Uterus (tissue), 4 donors: ENCODE measurements around the gene SSBP3. TPM values are rescaled to one million over a fixed set of nuclear protein-coding genes. Genes with fewer than 3 reads are reported as not detected.

Source experiments
- DNase-seq, 2 donors: peaks; one replicate each; pipeline ENCODE4 v3.0.0-alpha.2; 2019 to 2020
- H3K27ac ChIP-seq, 2 donors: fragments of 200-600 bp; sonication (generic); 1 replicate in 1 of 2; 2 replicates in 1 of 2; pipeline ENCODE4 v1.5.1; 2016 to 2018
- H3K27me3 ChIP-seq, 2 donors: fragments of 200-600 bp; sonication (generic); one replicate each; pipeline ENCODE4 v1.5.1; 2018 to 2019; ENCODE audit warnings: control low read depth in 1 of 2
- H3K36me3 ChIP-seq, 2 donors: fragments of 200-600 bp; sonication (generic); one replicate each; pipeline ENCODE4 v1.5.1; 2019; ENCODE audit warnings: control low read depth in 1 of 2
- H3K4me1 ChIP-seq, 2 donors: fragments of 200-600 bp; sonication (generic); one replicate each; pipeline ENCODE4 v1.5.1; 2018 to 2019; ENCODE audit warnings: control low read depth in 1 of 2
- H3K4me3 ChIP-seq, 2 donors: fragments of 200-600 bp; sonication (generic); 1 replicate in 1 of 2; 2 replicates in 1 of 2; pipeline ENCODE4 v1.5.1; 2018 to 2019; ENCODE audit warnings: mild to moderate bottlenecking in 1 of 2
- H3K9me3 ChIP-seq, 2 donors: fragments of 200-600 bp; sonication (generic); one replicate each; pipeline ENCODE4 v1.5.1; 2019; ENCODE audit warnings: control low read depth in 1 of 2
- CTCF ChIP-seq, 4 experiments: fragments of 200-600 bp in 2 of 4; fragments of 450-650 bp in 2 of 4; sonication (generic) in 2 of 4; IDR thresholded peaks; one replicate each; pipeline ENCODE4 v1.5.1; 2016 to 2019; ENCODE audit warnings: antibody characterized with exemption in 4 of 4, mild to moderate bottlenecking in 2 of 4, moderate library complexity in 1 of 4
- POLR2A ChIP-seq, 2 donors: fragments of 450-650 bp; IDR thresholded peaks; one replicate each; pipeline ENCODE4 v1.6.1; 2016; ENCODE audit warnings: antibody characterized with exemption in 2 of 2, mild to moderate bottlenecking in 1 of 2, moderate library complexity in 1 of 2
- intact Hi-C: fragments of 100-400 bp; cut with DNase I; formaldehyde crosslinking; loops from one replicate; pipeline ENCODE4 v1.15.1; 2023; ENCODE audit warnings: low total_unique reads
- total RNA-seq, 4 donors: library from RNA; depleted of rRNA in 3 of 4; stranded (reverse); fragments of >200 nt in 3 of 4; gene quantifications; one replicate each; pipeline versions ENCODE4 v1.1.0 to v1.2.4, GENCODE V29; 2014 to 2023
- donor health status: DM: yes; HTN: yes; CAD: no.

The SSBP3 gene
- total RNA-seq, 4 donors from 2014 or later, result 19.7 to 125 (median 31.4) TPM

GRCh38 chr1:54302951-54303843 is 103.0 kb downstream of the SSBP3 start:
- intact Hi-C loops, result no loop called here
- Histone ChIP-seq H3K27ac (no peak overlapping the region), H3K4me1 (peaks cover 0 to 10% of the 10 kb centered on the region in 2 donors), H3K27me3 (no peaks in the 10 kb centered on the region), H3K36me3 (no peaks in the 10 kb centered on the region), H3K4me3 (no peak overlapping the region), H3K9me3 (no peaks in the 10 kb centered on the region)
- DNase-seq, result no peak
- TF ChIP-seq CTCF (IDR thresholded peaks at IDR 0.05) (no peak), POLR2A (IDR thresholded peaks at IDR 0.05) (no peak)

GRCh38 chr1:54302549-54302948 is 103.6 kb downstream of the SSBP3 start:
- Histone ChIP-seq H3K4me1 (peaks cover 0 to 12% of the 10 kb centered on the region in 2 donors), H3K9me3 (no peaks in the 10 kb centered on the region), H3K36me3 (no peaks in the 10 kb centered on the region), H3K27ac (no peak overlapping the region), H3K27me3 (no peaks in the 10 kb centered on the region), H3K4me3 (no peak overlapping the region)
- no peak for TF ChIP-seq POLR2A (IDR thresholded peaks at IDR 0.05)
- no peak for TF ChIP-seq CTCF (IDR thresholded peaks at IDR 0.05)
- no peak for DNase-seq
- intact Hi-C loops, result no loop called here

GRCh38 chr1:54301497-54301896 is 104.7 kb downstream of the SSBP3 start:
- H3K9me3 ChIP-seq, result no peaks in the 10 kb centered on the region
- H3K27ac ChIP-seq, result peak overlapping the region; percentile 7 to 25
- H3K4me3 ChIP-seq, result no peak overlapping the region
- no peaks in the 10 kb centered on the region for H3K27me3 ChIP-seq
- intact Hi-C loops, result no loop called here
- TF ChIP-seq CTCF (IDR thresholded peaks at IDR 0.05) (no peak), POLR2A (IDR thresholded peaks at IDR 0.05) (no peak)
- H3K36me3 ChIP-seq, result no peaks in the 10 kb centered on the region
- no peak for DNase-seq
- H3K4me1 ChIP-seq, result peaks cover 0 to 12% of the 10 kb centered on the region in 2 donors

GRCh38 chr1:54300401-54300800 is 105.8 kb downstream of the SSBP3 start:
- no peak for TF ChIP-seq CTCF (IDR thresholded peaks at IDR 0.05)
- no peak for TF ChIP-seq POLR2A (IDR thresholded peaks at IDR 0.05)
- no peak for DNase-seq
- no peaks in the 10 kb centered on the region for H3K27me3 ChIP-seq
- peaks cover 0 to 12% of the 10 kb centered on the region in 2 donors for H3K4me1 ChIP-seq
- no peaks in the 10 kb centered on the region for H3K9me3 ChIP-seq
- no peaks in the 10 kb centered on the region for H3K36me3 ChIP-seq
- intact Hi-C loops, result no loop called here
- peak overlapping the region; percentile 71 to 72 for H3K27ac ChIP-seq
- no peak overlapping the region for H3K4me3 ChIP-seq

- no peaks in the 10 kb centered on the region for H3K36me3 ChIP-seq
- TF ChIP-seq CTCF (IDR thresholded peaks at IDR 0.05) (no peak), POLR2A (IDR thresholded peaks at IDR 0.05) (no peak)
- H3K27ac ChIP-seq, result peak overlapping the region; percentile 71 to 72
- H3K4me3 ChIP-seq, result no peak overlapping the region
- DNase-seq, result peak in 1 of 2 donors; percentile 62
- H3K4me1 ChIP-seq, result peaks cover 0 to 12% of the 10 kb centered on the region in 2 donors
- H3K27me3 ChIP-seq, result no peaks in the 10 kb centered on the region
- intact Hi-C loops, result no loop called here
- H3K9me3 ChIP-seq, result no peaks in the 10 kb centered on the region
Observed at GRCh38 chr1:54299037-54299436, 107.2 kb downstream of the SSBP3 start.
